Measurements from ENCODE around the gene CRTC2.

The CRTC2 gene

DNA sequence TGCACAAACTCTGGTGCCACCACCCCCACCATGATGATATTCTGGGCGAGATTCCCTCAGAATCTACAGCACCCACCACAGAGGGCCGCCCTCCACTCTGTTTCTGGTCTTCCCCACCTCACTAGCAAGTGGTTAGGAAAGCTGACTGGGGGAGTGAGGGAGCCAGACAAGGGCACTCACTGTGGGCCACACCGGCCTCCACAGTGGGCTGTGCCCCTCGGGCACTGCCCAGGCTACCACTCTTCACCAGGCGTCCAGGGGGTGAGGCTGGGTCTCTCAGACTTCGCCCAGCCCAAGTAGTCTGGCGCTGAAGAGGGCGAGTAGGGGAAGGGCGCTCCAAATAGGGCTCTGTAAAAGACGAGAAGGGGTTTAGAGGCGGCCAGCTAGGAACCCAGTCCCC, 24.5 kb downstream of the CRTC2 start:
- Histone ChIP-seq H3K4me3 (ENCODE audit: low read depth, low read length) (no peak overlapping the region), H3K14ac (ENCODE audit: low read length) (no peak overlapping the region), H3K4ac (ENCODE audit: low read depth, low read length) (no peak overlapping the region), H2BK120ac (ENCODE audit: insufficient read depth, low read length, poor library complexity) (no peak overlapping the region), H3K9me3 (ENCODE audit: insufficient read depth, low read depth, low read length) (peaks cover 2% of the 10 kb centered on the region), H2AFZ (ENCODE audit: insufficient read depth, low read length, poor library complexity) (no peak overlapping the region), H3K9ac (ENCODE audit: low read length) (no peak overlapping the region), H3K27ac (ENCODE audit: low read depth, low read length) (no peak overlapping the region), H3K79me1 (ENCODE audit: low read length) (no peaks in the 10 kb centered on the region), H3K36me3 (ENCODE audit: control insufficient read depth in 1 of 2, insufficient read depth in 2 of 2, low read length in 2 of 2) (peaks cover 69 to 71% of the 10 kb centered on the region in 2 experiments), H3K79me2 (ENCODE audit: control insufficient read depth, insufficient read depth, low read length, poor library complexity) (no peaks in the 10 kb centered on the region), H2BK12ac (ENCODE audit: low read length) (no peak overlapping the region), H3K18ac (ENCODE audit: low read length) (no peak overlapping the region), H4K91ac (ENCODE audit: low read depth, low read length) (no peak overlapping the region), H3K4me1 (ENCODE audit: control insufficient read depth in 1 of 2, insufficient read depth in 2 of 2, low read length in 2 of 2) (no peaks in the 10 kb centered on the region), H3K23ac (ENCODE audit: low read length) (no peak overlapping the region), H2BK5ac (ENCODE audit: low read depth, low read length, poor library complexity) (no peak overlapping the region), H4K12ac (ENCODE audit: low read depth, low read length) (no peak overlapping the region), H2AK5ac (ENCODE audit: low read length) (no peak overlapping the region), H3K4me2 (ENCODE audit: low read length) (no peak overlapping the region), H4K8ac (ENCODE audit: low read depth, low read length) (no peak overlapping the region), H3K27me3 (ENCODE audit: insufficient read depth, low read length) (no peaks in the 10 kb centered on the region)
- no CpG with 5 or more reads among the region's 11 CpGs for WGBS (ENCODE audit: extremely low coverage, insufficient coverage, insufficient read length)
- no peak for DNase-seq

DNA sequence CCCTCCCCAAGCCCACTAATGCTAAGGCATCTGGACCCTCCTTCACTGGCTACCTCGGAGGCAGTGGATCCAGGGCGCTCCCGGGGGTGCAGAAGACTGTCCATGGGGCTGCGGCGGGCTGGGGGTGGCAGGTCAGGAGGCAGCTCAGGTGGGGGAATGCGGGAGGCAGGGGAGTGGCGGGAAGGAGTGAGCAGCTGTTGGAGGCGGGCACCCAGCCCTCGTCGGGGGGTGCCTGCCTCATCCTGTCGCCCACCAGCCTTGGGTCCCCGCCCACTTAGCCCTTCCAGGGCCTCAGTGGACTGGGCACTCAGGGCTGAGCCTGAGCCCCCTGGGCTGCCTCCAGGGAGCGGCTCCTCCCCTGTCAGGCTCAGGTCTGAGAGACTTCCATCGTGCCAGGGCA, 25.0 kb downstream of the CRTC2 start:
- Histone ChIP-seq H4K91ac (ENCODE audit: low read depth, low read length) (no peak overlapping the region), H3K23ac (ENCODE audit: low read length) (no peak overlapping the region), H4K12ac (ENCODE audit: low read depth, low read length) (no peak overlapping the region), H3K14ac (ENCODE audit: low read length) (no peak overlapping the region), H3K4me3 (ENCODE audit: low read depth, low read length) (no peak overlapping the region), H3K4me2 (ENCODE audit: low read length) (no peak overlapping the region), H3K79me2 (ENCODE audit: control insufficient read depth, insufficient read depth, low read length, poor library complexity) (no peaks in the 10 kb centered on the region), H2BK120ac (ENCODE audit: insufficient read depth, low read length, poor library complexity) (no peak overlapping the region), H2BK12ac (ENCODE audit: low read length) (no peak overlapping the region), H3K27ac (ENCODE audit: low read depth, low read length) (no peak overlapping the region), H3K18ac (ENCODE audit: low read length) (no peak overlapping the region), H3K79me1 (ENCODE audit: low read length) (no peaks in the 10 kb centered on the region), H3K9ac (ENCODE audit: low read length) (no peak overlapping the region), H3K27me3 (ENCODE audit: insufficient read depth, low read length) (no peaks in the 10 kb centered on the region), H3K9me3 (ENCODE audit: insufficient read depth, low read depth, low read length) (peaks cover 2% of the 10 kb centered on the region), H4K8ac (ENCODE audit: low read depth, low read length) (no peak overlapping the region), H2BK5ac (ENCODE audit: low read depth, low read length, poor library complexity) (no peak overlapping the region), H3K36me3 (ENCODE audit: control insufficient read depth in 1 of 2, insufficient read depth in 2 of 2, low read length in 2 of 2) (peaks cover 66 to 68% of the 10 kb centered on the region in 2 experiments), H2AFZ (ENCODE audit: insufficient read depth, low read length, poor library complexity) (no peak overlapping the region), H2AK5ac (ENCODE audit: low read length) (no peak overlapping the region), H3K4me1 (ENCODE audit: control insufficient read depth in 1 of 2, insufficient read depth in 2 of 2, low read length in 2 of 2) (no peaks in the 10 kb centered on the region), H3K4ac (ENCODE audit: low read depth, low read length) (no peak overlapping the region)
- DNase-seq, result no peak
- no CpG with 5 or more reads among the region's 14 CpGs for WGBS (ENCODE audit: extremely low coverage, insufficient coverage, insufficient read length)

DNA sequence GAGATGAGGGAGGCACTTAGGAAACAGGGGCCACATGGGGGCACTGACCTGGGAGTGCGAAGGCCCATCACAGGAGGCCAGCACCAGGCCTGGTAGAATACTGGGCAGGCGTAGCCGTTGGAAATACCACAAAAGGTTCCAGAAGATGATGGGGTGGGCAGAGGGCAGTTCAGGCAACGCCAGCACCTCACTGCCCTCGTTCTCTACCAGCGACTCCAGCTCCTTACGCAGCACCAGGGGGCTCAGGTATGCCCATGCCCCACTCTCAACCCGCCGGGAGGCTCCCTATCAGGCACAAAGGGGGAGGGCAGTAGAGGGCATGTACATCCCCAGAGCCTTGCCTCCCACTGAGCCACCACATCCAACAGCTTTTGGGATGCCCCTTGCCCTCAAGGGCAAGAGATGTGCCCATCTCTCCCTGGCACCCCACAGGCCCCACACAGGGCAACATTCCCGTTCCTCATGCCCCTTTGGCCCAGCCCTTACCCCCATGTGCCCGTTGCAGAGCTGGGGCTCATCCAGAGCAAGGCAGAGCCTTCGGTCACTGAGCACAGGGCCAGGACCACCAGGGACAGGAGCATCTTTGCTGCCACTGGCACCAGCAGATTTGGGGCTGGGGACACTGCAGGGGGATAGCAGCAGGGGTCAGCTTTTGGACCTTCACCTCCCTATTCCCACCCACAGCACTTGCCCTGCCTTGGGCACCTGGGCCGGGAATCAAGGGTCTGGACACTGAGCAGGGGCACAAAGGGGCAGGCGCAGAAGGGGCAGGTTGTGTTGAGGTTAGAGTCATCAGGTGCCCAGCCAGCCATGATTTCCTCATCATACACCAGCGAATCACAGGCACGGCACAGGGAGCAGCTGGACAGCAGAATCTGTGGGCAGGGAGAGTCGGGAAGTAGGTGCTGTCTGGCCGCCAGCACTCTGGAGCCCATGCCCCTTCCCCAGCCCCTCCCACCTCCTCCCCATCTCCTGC, 26.0 kb downstream of the CRTC2 start:
- H3K18ac ChIP-seq (ENCODE audit: low read length), result no peak overlapping the region
- H3K79me2 ChIP-seq (ENCODE audit: control insufficient read depth, insufficient read depth, low read length, poor library complexity), result no peaks in the 10 kb centered on the region
- no peak overlapping the region for H4K12ac ChIP-seq (ENCODE audit: low read depth, low read length)
- H3K27ac ChIP-seq (ENCODE audit: low read depth, low read length), result no peak overlapping the region
- H3K9ac ChIP-seq (ENCODE audit: low read length), result no peak overlapping the region
- H2BK12ac ChIP-seq (ENCODE audit: low read length), result no peak overlapping the region
- H2AK5ac ChIP-seq (ENCODE audit: low read length), result no peak overlapping the region
- H3K27me3 ChIP-seq (ENCODE audit: insufficient read depth, low read length), result no peaks in the 10 kb centered on the region
- H3K4me2 ChIP-seq (ENCODE audit: low read length), result no peak overlapping the region
- H3K9me3 ChIP-seq (ENCODE audit: insufficient read depth, low read depth, low read length), result peaks cover 2% of the 10 kb centered on the region
- no peak overlapping the region for H3K23ac ChIP-seq (ENCODE audit: low read length)
- H4K91ac ChIP-seq (ENCODE audit: low read depth, low read length), result no peak overlapping the region
- WGBS (ENCODE audit: extremely low coverage, insufficient coverage, insufficient read length), result no CpG with 5 or more reads among the region's 18 CpGs
- H3K79me1 ChIP-seq (ENCODE audit: low read length), result no peaks in the 10 kb centered on the region
- no peak overlapping the region for H2BK5ac ChIP-seq (ENCODE audit: low read depth, low read length, poor library complexity)
- H2AFZ ChIP-seq (ENCODE audit: insufficient read depth, low read length, poor library complexity), result no peak overlapping the region
- H2BK120ac ChIP-seq (ENCODE audit: insufficient read depth, low read length, poor library complexity), result no peak overlapping the region
- H3K4me3 ChIP-seq (ENCODE audit: low read depth, low read length), result no peak overlapping the region
- H3K4me1 ChIP-seq (ENCODE audit: control insufficient read depth in 1 of 2, insufficient read depth in 2 of 2, low read length in 2 of 2), result no peaks in the 10 kb centered on the region
- no peak for DNase-seq
- H3K36me3 ChIP-seq (ENCODE audit: control insufficient read depth in 1 of 2, insufficient read depth in 2 of 2, low read length in 2 of 2), result peaks cover 60 to 63% of the 10 kb centered on the region in 2 experiments
- no peak overlapping the region for H3K14ac ChIP-seq (ENCODE audit: low read length)
- no peak overlapping the region for H3K4ac ChIP-seq (ENCODE audit: low read depth, low read length)
- H4K8ac ChIP-seq (ENCODE audit: low read depth, low read length), result no peak overlapping the region

DNA sequence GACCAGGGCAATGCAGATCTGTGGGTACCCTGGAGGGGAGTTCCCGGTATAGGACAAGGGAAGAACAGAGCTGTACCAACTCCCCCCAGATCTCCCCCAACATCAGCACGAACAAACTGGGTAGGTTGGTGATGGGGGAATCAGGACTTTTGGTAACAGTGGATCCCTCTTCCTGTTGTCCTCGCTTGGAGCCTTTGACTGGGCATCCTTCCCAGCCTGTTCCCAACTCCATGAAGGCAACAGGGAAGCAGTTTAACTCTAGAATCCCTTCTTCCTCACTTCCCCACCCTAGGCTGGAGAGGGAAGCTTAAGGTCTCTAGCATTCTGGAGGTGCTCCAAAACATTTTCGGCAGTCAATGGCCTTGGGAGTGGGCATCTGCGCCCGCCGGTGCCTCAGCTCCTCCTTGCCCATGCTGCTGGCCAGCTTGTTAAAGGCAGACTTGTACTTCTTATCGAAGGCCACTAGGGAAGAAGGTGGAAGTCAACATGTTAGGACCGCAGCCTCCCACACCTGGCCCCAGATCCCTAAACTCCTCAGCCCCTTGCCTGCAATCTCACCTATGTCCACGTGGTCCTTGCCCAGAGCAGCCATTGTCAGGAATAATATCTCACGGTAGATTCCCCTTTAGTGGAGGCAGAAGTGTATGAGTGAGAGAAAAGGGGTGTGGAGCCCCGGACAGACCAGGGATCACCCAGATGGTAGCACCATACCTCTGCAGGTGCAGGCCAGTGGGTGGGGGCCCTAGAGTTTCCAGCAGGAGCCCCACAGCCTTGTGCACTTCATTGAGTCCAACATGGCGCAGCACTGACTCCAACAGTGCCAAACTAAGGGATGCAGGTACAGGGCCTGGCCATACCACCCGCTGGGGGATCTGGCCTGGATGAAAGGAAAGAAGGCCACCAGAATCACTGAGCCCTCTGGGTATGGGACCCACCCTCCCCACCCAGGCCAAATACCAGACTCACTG, 28.1 kb downstream of the CRTC2 start:
- Histone ChIP-seq H3K23ac (ENCODE audit: low read length) (no peak overlapping the region), H3K18ac (ENCODE audit: low read length) (no peak overlapping the region), H3K27me3 (ENCODE audit: insufficient read depth, low read length) (no peaks in the 10 kb centered on the region), H2AFZ (ENCODE audit: insufficient read depth, low read length, poor library complexity) (no peak overlapping the region), H3K27ac (ENCODE audit: low read depth, low read length) (no peak overlapping the region), H3K9me3 (ENCODE audit: insufficient read depth, low read depth, low read length) (no peaks in the 10 kb centered on the region), H3K79me2 (ENCODE audit: control insufficient read depth, insufficient read depth, low read length, poor library complexity) (no peaks in the 10 kb centered on the region), H3K79me1 (ENCODE audit: low read length) (no peaks in the 10 kb centered on the region), H2BK120ac (ENCODE audit: insufficient read depth, low read length, poor library complexity) (no peak overlapping the region), H2BK12ac (ENCODE audit: low read length) (no peak overlapping the region), H3K4me1 (ENCODE audit: control insufficient read depth in 1 of 2, insufficient read depth in 2 of 2, low read length in 2 of 2) (no peaks in the 10 kb centered on the region), H3K4me3 (ENCODE audit: low read depth, low read length) (no peak overlapping the region), H3K4me2 (ENCODE audit: low read length) (no peak overlapping the region), H3K9ac (ENCODE audit: low read length) (no peak overlapping the region), H4K12ac (ENCODE audit: low read depth, low read length) (no peak overlapping the region), H2AK5ac (ENCODE audit: low read length) (no peak overlapping the region), H3K4ac (ENCODE audit: low read depth, low read length) (no peak overlapping the region), H4K91ac (ENCODE audit: low read depth, low read length) (no peak overlapping the region), H3K36me3 (ENCODE audit: control insufficient read depth in 1 of 2, insufficient read depth in 2 of 2, low read length in 2 of 2) (peaks cover 40 to 44% of the 10 kb centered on the region in 2 experiments), H3K14ac (ENCODE audit: low read length) (no peak overlapping the region), H4K8ac (ENCODE audit: low read depth, low read length) (no peak overlapping the region), H2BK5ac (ENCODE audit: low read depth, low read length, poor library complexity) (no peak overlapping the region)
- no CpG with 5 or more reads among the region's 14 CpGs for WGBS (ENCODE audit: extremely low coverage, insufficient coverage, insufficient read length)
- no peak for DNase-seq

Measured in trophoblast cell (in vitro differentiated cells and primary cell).